ENCODE data around the gene RNF148. TPM values are rescaled to one million over a fixed set of nuclear protein-coding genes. Genes with fewer than 3 reads are reported as not detected.
A peak's percentile ranks its signal among the peaks of the same experiment; 100 is the strongest.
"Not testable (repeated sequence)": the region's sequence is repeated elsewhere in the genome, so short reads cannot be mapped to it uniquely, and the experiment has no call there.

Gene RNF148
- total RNA-seq, 1 donor from 2014 or later = not detected

DNA sequence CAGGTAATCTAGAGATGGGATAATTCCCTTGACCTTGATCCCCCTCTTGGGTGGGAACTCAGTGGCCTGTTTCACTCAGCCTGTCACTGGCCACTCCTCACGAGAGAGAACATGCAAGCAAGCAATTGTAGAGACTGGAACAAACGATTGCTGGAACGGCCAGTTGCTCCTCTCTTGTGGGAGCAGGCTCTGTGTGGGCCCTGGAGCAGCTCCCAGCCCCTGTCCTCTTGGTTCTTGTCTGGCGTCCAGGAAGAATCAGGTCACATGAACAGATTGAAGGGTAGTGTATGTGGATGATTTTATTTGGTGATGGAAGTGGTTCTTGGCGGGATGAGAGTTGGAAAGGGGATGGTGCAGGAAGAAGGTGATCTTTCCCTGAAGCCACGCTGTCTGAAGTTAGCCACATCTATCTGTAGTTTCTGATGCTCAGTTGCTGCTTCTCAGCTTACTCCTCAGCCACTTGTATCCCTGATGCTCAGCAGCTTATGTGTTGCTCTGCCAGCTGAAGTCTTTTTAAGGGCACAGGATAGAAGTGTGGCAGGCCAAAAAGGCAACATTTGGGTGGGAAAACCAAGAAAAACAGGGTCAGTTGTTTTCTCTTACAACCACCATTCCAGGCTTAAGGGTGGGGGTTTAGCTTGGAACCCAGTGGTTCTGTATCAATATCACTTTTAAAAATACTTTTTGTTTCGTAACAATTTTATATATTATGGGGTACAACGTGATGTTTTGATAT is 19.7 kb downstream of the RNF148 start:
- Mint-ChIP-seq H3K27me3 (ENCODE audit: low read depth) (peaks cover 3% of the 10 kb centered on the region), H3K4me3 (no peak overlapping the region), H3K4me1 (peaks cover 5% of the 10 kb centered on the region), H3K36me3 (peaks cover 13% of the 10 kb centered on the region), H3K9me3 (peaks cover 16% of the 10 kb centered on the region), H3K27ac (no peak overlapping the region)
- DNase-seq (ENCODE audit: low spot score in 2 of 2, unreplicated experiment in 2 of 2) = no peak
- TF ChIP-seq, protein P1, sequence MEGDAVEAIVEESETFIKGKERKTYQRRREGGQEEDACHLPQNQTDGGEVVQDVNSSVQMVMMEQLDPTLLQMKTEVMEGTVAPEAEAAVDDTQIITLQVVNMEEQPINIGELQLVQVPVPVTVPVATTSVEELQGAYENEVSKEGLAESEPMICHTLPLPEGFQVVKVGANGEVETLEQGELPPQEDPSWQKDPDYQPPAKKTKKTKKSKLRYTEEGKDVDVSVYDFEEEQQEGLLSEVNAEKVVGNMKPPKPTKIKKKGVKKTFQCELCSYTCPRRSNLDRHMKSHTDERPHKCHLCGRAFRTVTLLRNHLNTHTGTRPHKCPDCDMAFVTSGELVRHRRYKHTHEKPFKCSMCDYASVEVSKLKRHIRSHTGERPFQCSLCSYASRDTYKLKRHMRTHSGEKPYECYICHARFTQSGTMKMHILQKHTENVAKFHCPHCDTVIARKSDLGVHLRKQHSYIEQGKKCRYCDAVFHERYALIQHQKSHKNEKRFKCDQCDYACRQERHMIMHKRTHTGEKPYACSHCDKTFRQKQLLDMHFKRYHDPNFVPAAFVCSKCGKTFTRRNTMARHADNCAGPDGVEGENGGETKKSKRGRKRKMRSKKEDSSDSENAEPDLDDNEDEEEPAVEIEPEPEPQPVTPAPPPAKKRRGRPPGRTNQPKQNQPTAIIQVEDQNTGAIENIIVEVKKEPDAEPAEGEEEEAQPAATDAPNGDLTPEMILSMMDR (IDR thresholded peaks at IDR 0.05; ENCODE audit: unreplicated experiment) = no peak

DNA sequence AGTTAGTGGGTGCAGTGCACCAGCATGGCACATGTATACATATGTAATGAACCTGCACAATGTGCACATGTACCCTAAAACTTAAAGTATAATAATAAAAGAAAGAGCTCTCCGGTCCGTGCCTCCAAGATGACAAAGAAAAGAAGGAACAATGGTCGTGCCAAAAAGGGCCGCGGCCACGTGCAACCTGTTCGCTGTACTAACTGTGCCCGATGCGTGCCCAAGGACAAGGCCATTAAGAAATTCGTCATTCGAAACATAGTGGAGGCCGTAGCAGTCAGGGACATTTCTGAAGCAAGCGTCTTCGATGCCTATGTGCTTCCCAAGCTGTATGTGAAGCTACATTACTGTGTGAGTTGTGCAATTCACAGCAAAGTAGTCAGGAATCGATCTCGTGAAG is 21.5 kb downstream of the RNF148 start:
- not testable (repeated sequence) for DNase-seq (ENCODE audit: low spot score in 2 of 2, unreplicated experiment in 2 of 2); H3K27ac Mint-ChIP-seq; H3K27me3 Mint-ChIP-seq (ENCODE audit: low read depth); H3K4me1 Mint-ChIP-seq; H3K4me3 Mint-ChIP-seq
- Mint-ChIP-seq H3K9me3 (peaks cover 28% of the 10 kb centered on the region), H3K36me3 (peaks cover 13% of the 10 kb centered on the region)

DNA sequence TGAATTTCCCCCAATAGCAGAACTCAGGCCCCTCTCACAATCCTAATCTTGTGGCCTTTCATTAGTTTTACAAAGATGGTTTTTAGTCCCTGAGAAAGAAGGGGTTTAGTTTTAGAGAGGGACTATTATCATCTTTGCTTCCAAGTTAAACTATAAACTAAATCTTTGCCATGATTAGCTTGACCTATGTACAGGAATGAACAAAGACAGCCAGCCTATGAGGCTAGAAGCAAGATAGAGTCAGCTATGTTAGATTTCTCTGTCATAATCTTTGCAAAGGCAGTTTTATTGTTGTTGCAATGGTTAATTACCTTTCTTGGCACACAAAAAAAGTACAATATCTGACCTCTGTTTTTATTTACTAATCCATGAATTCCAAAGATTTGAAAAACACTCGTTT is 22.9 kb downstream of the RNF148 start:
- no peak overlapping the region for H3K27ac Mint-ChIP-seq
- no peak overlapping the region for H3K4me3 Mint-ChIP-seq
- H3K36me3 Mint-ChIP-seq = peaks cover 13% of the 10 kb centered on the region
- H3K4me1 Mint-ChIP-seq = peaks cover 5% of the 10 kb centered on the region
- H3K27me3 Mint-ChIP-seq (ENCODE audit: low read depth) = no peaks in the 10 kb centered on the region
- peaks cover 28% of the 10 kb centered on the region for H3K9me3 Mint-ChIP-seq
- TF ChIP-seq, protein P1 (IDR thresholded peaks at IDR 0.05; ENCODE audit: unreplicated experiment) = no peak
- no peak for DNase-seq (ENCODE audit: low spot score in 2 of 2, unreplicated experiment in 2 of 2)

DNA sequence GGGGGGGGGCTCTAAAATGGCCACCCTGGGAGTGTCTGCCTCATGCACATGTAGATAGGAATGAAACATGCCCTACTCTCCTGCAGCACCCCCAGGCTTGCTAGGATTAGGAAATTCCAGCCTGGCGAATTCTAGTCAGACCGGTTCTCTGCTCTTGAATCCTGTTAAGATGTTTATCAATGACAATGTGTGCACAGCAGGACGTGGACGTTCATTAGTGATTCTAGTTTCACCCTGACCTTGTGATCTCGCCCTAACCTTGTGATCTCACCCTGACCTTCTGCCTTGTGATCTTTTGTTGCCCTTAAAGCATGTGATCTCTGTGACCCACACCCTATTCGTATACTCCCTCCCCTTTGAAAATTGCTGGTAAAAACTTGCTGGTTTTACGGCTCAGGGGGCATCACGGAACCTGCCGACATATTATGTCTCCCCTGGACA is 23.4 kb downstream of the RNF148 start:
- not testable (repeated sequence) for H3K27me3 Mint-ChIP-seq (ENCODE audit: low read depth); H3K4me1 Mint-ChIP-seq; DNase-seq (ENCODE audit: low spot score in 2 of 2, unreplicated experiment in 2 of 2); H3K4me3 Mint-ChIP-seq
- peaks cover 13% of the 10 kb centered on the region for H3K36me3 Mint-ChIP-seq
- H3K27ac Mint-ChIP-seq = peak overlapping the region; percentile 3
- H3K9me3 Mint-ChIP-seq = peaks cover 28% of the 10 kb centered on the region

DNA sequence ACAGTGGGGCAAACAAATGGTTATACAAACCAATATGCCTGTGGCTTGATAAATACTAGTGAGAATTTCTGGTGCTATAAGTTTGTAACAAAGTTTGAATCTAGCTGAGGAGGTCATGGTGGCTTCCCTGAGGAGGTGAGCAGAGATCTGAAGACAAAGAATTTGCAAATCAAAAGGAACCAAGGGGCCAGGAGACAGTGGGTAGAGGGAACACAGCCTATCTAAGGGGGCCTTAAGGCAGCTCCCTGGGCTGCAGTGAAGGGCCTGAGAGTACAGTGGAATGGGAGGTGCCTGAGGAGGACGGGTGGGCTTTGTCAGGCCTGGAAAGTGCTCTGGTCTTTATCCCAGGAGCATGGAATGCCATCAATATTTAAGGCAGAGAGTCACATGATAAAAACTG is 25.6 kb downstream of the RNF148 start:
- no peak for DNase-seq (ENCODE audit: low spot score in 2 of 2, unreplicated experiment in 2 of 2)
- Mint-ChIP-seq H3K27ac (no peak overlapping the region), H3K9me3 (peaks cover 28% of the 10 kb centered on the region), H3K4me3 (no peak overlapping the region), H3K4me1 (peaks cover 6% of the 10 kb centered on the region), H3K27me3 (ENCODE audit: low read depth) (no peaks in the 10 kb centered on the region), H3K36me3 (peaks cover 13% of the 10 kb centered on the region)
- TF ChIP-seq, protein P1 (IDR thresholded peaks at IDR 0.05; ENCODE audit: unreplicated experiment) = no peak

DNA sequence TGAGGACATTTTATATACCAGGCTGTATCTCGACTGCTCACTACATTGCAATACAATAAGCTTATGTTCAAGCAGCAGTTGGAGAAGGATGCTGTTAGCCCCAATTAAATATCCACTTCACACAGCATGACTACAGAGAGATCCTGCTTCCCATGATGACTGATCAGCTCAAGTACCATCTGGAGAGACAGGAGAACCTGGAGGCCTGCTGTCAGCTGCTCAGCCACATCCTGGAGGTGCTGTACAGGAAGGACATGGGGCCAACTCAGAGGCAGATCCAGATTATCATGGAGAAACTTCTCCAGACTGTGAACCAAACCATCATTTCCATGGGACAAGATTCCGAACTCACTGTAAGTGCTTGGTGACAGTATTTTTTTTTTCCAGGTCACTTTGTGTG is 26.3 kb downstream of the RNF148 start:
- TF ChIP-seq, protein P1 (IDR thresholded peaks at IDR 0.05; ENCODE audit: unreplicated experiment) = no peak
- no peak for DNase-seq (ENCODE audit: low spot score in 2 of 2, unreplicated experiment in 2 of 2)
- peaks cover 13% of the 10 kb centered on the region for H3K36me3 Mint-ChIP-seq
- H3K27ac Mint-ChIP-seq = no peak overlapping the region
- H3K9me3 Mint-ChIP-seq = peaks cover 28% of the 10 kb centered on the region
- H3K4me3 Mint-ChIP-seq = no peak overlapping the region
- peaks cover 9% of the 10 kb centered on the region for H3K4me1 Mint-ChIP-seq
- H3K27me3 Mint-ChIP-seq (ENCODE audit: low read depth) = no peaks in the 10 kb centered on the region

All from mesothelial cell of epicardium (in vitro differentiated cells).